BE2C (cell line): ENCODE measurements around the gene PHACTR3.

Source experiments
- DNase-seq: peaks from one replicate; pipeline ENCODE4 v3.0.0-alpha.2; 2020
- H3K27me3 ChIP-seq: fragments of 250-450 bp; sonication (Bioruptor Pico); 2 replicates; pipeline ENCODE4 v1.5.1; 2020; ENCODE audit warnings: mild to moderate bottlenecking
- H3K36me3 ChIP-seq: fragments of 250-450 bp; sonication (Bioruptor Pico); 2 replicates; pipeline ENCODE4 v1.5.1; 2020; ENCODE audit warnings: mild to moderate bottlenecking
- H3K4me1 ChIP-seq: fragments of 250-450 bp; sonication (Bioruptor Pico); 2 replicates; pipeline ENCODE4 v1.5.1; 2020
- H3K4me3 ChIP-seq: 2 replicates; pipeline ENCODE4 v1.5.1; 2011; ENCODE audit warnings: low read depth, low read length
- H3K9me3 ChIP-seq: fragments of 250-450 bp; sonication (Bioruptor Pico); 2 replicates; pipeline ENCODE4 v1.5.1; 2020
- CTCF ChIP-seq: IDR thresholded peaks from 2 replicates; pipeline ENCODE4 v1.5.1; 2012; ENCODE audit warnings: mild to moderate bottlenecking, low read depth, low read length

PHACTR3 gene

DNA sequence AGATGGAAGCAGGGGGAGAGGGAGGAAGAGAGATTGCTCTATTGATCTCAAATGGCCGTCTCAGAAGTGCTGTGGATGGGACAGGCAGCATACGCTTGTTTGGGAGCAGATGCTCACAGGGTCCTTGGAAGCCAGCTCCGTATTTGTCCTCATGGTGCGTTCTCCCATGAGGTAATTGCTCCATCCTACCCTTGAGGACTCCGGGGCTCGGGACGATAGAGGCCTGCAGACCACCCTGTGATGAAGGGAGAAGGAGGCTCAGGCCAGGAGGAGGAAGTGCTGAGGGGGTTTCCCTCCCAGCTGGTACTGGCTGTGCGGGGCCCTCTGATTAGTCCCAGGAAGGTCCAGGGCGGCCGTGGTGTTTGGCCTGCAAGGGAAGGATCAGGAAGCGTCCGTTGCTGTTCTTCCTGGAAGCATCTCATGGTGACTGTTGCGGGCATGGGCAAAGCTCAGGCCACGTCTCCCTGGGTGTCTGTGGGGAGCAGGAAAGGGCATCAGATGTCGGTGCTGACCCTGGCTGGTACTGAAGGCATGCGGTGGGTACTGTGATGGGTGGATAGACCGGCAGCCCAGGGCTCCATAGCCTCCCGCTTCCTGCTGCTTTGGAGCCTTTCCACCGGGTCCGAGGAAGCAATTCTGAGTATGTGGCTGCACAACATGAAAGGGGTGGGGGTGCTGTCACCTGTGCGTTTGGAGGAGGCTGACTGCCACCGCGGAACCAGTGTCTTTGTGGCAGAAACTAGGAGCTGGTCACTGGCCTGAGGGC is 170.8 kb downstream of the PHACTR3 start:
- Histone ChIP-seq H3K9me3 (no peaks in the 10 kb centered on the region; the same call in 1 of the 2 replicates), H3K4me3 (no peak overlapping the region), H3K36me3 (no peaks in the 10 kb centered on the region), H3K4me1 (no peaks in the 10 kb centered on the region), H3K27me3 (no peaks in the 10 kb centered on the region)
- no peak for TF ChIP-seq CTCF
- no peak for DNase-seq

- Histone ChIP-seq H3K4me1 (no peaks in the 10 kb centered on the region), H3K36me3 (no peaks in the 10 kb centered on the region), H3K9me3 (no peaks in the 10 kb centered on the region; the same call in 1 of the 2 replicates), H3K4me3 (no peak overlapping the region), H3K27me3 (no peaks in the 10 kb centered on the region)
- TF ChIP-seq CTCF, result no peak
- no peak for DNase-seq
Observed at GRCh38 chr20:59775687-59776055, 171.3 kb downstream of the PHACTR3 start.

DNA sequence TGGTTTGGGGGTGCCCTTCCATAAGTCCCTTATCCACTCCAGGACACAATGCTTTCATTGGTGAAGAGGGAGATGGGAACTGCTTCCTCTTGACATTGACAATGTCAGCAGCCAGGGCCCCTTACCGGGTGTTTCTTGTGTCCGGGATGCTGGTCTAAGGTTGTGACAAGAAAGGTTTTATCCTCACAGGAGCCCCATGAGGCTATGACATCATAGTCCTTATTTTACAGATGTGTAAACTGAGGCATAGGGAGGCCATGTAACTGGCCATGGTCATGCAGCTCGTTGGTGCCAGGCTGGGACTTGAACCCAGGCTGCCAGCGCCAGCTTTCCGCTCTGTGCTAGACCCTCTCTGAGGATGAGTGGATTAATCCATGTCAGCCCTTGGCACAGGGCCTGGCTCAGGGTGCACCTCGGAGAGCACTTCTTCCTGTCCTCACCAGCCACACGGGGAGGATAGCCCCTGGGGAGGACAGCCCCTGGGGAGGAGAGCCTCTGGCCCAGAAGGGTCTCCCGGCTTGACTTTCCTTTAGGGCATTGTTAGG is 171.8 kb downstream of the PHACTR3 start:
- Histone ChIP-seq H3K36me3 (no peaks in the 10 kb centered on the region), H3K4me1 (no peaks in the 10 kb centered on the region), H3K9me3 (no peaks in the 10 kb centered on the region), H3K27me3 (no peaks in the 10 kb centered on the region), H3K4me3 (no peak overlapping the region)
- no peak for TF ChIP-seq CTCF
- DNase-seq, result no peak

GRCh38 chr20:59776626-59777330 is 172.4 kb downstream of the PHACTR3 start:
- Histone ChIP-seq H3K36me3 (no peaks in the 10 kb centered on the region), H3K4me1 (no peaks in the 10 kb centered on the region), H3K27me3 (no peaks in the 10 kb centered on the region), H3K4me3 (no peak overlapping the region), H3K9me3 (no peaks in the 10 kb centered on the region)
- no peak for TF ChIP-seq CTCF
- DNase-seq, result no peak

DNA sequence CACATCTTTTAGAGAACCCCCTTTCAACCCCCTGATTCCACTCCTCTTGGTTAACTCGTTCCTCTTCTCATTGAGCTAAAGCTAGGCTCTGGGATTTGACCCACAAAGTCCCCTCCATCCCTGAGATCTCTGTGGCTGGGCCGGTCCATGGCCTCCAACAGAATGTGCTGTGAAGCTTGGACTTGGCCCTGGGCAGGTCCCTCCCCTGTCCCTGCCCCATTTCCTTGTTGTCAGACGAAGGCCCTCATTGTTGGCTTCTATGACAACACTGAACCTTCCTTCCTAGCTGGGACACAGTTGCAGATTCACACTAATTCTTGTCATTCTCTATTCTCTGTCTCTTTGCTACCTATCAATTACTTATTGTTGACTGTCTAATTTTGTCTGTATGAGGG is 173.0 kb downstream of the PHACTR3 start:
- Histone ChIP-seq H3K27me3 (no peaks in the 10 kb centered on the region), H3K4me3 (no peak overlapping the region), H3K36me3 (no peaks in the 10 kb centered on the region), H3K4me1 (no peaks in the 10 kb centered on the region), H3K9me3 (no peaks in the 10 kb centered on the region)
- no peak for DNase-seq
- no peak for TF ChIP-seq CTCF
